Measurements from ENCODE around the gene PODNL1.
"Not testable (repeated sequence)": the region's sequence is repeated elsewhere in the genome, so short reads cannot be mapped to it uniquely, and the experiment has no call there.

The PODNL1 gene

GRCh38 chr19:13929340-13929739 is 8.9 kb downstream of the PODNL1 start:
- H3K4me1 Mint-ChIP-seq: peaks cover 9% of the 10 kb centered on the region
- H3K36me3 Mint-ChIP-seq: peaks cover 34% of the 10 kb centered on the region

GRCh38 chr19:13926715-13927114 is 11.5 kb downstream of the PODNL1 start:
- H3K27ac Mint-ChIP-seq: no peak overlapping the region

More at GRCh38 chr19:13929340-13929739, 8.9 kb downstream of the PODNL1 start:
- ATAC-seq: no peak
- Mint-ChIP-seq H3K4me3 (no peak overlapping the region), H3K27ac (no peak overlapping the region), H3K27me3 (peaks cover 15% of the 10 kb centered on the region), H3K9me3 (no peaks in the 10 kb centered on the region)

GRCh38 chr19:13926010-13926409 is 12.2 kb downstream of the PODNL1 start:
- Mint-ChIP-seq H3K4me1 (no peaks in the 10 kb centered on the region), H3K36me3 (peaks cover 63% of the 10 kb centered on the region), H3K4me3 (no peak overlapping the region), H3K9me3 (peaks cover 3% of the 10 kb centered on the region), H3K27me3 (no peaks in the 10 kb centered on the region), H3K27ac (no peak overlapping the region)
- ATAC-seq: no peak

More at GRCh38 chr19:13926715-13927114, 11.5 kb downstream of the PODNL1 start:
- Mint-ChIP-seq H3K9me3 (no peaks in the 10 kb centered on the region), H3K4me3 (no peak overlapping the region), H3K4me1 (no peaks in the 10 kb centered on the region), H3K27me3 (no peaks in the 10 kb centered on the region), H3K36me3 (peaks cover 56% of the 10 kb centered on the region)
- no peak for ATAC-seq

GRCh38 chr19:13923194-13923987 is 14.8 kb downstream of the PODNL1 start:
- ATAC-seq: peak; percentile 42
- no peak overlapping the region for H3K4me3 Mint-ChIP-seq
- H3K4me1 Mint-ChIP-seq: no peaks in the 10 kb centered on the region
- no peak overlapping the region for H3K27ac Mint-ChIP-seq
- H3K27me3 Mint-ChIP-seq: no peaks in the 10 kb centered on the region
- peaks cover 84% of the 10 kb centered on the region for H3K36me3 Mint-ChIP-seq
- peaks cover 3% of the 10 kb centered on the region for H3K9me3 Mint-ChIP-seq

- H3K27ac Mint-ChIP-seq, H3K4me3 Mint-ChIP-seq, ATAC-seq, H3K27me3 Mint-ChIP-seq, H3K9me3 Mint-ChIP-seq, H3K4me1 Mint-ChIP-seq: not testable (repeated sequence)
- peaks cover 78% of the 10 kb centered on the region for H3K36me3 Mint-ChIP-seq
Measured at GRCh38 chr19:13922118-13922517, 16.1 kb downstream of the PODNL1 start.

GRCh38 chr19:13920940-13921747 is 17.1 kb downstream of the PODNL1 start:
- Mint-ChIP-seq H3K4me1 (no peaks in the 10 kb centered on the region), H3K27ac (no peak overlapping the region), H3K27me3 (no peaks in the 10 kb centered on the region), H3K9me3 (peaks cover 3% of the 10 kb centered on the region), H3K4me3 (no peak overlapping the region), H3K36me3 (peaks cover 69% of the 10 kb centered on the region)
- ATAC-seq: peak; percentile 83

- H3K27me3 Mint-ChIP-seq: no peaks in the 10 kb centered on the region
- H3K4me1 Mint-ChIP-seq: no peaks in the 10 kb centered on the region
- peaks cover 3% of the 10 kb centered on the region for H3K9me3 Mint-ChIP-seq
- H3K4me3 Mint-ChIP-seq: no peak overlapping the region
- peaks cover 66% of the 10 kb centered on the region for H3K36me3 Mint-ChIP-seq
- ATAC-seq: no peak
- no peak overlapping the region for H3K27ac Mint-ChIP-seq
Measured at GRCh38 chr19:13920524-13920923, 17.7 kb downstream of the PODNL1 start.

- Mint-ChIP-seq H3K27me3 (no peaks in the 10 kb centered on the region), H3K36me3 (peaks cover 54% of the 10 kb centered on the region)
Measured at GRCh38 chr19:13918726-13919411, 19.3 kb downstream of the PODNL1 start.

GRCh38 chr19:13917888-13918406 is 20.3 kb downstream of the PODNL1 start:
- no peak overlapping the region for H3K4me3 Mint-ChIP-seq
- no peaks in the 10 kb centered on the region for H3K27me3 Mint-ChIP-seq
- no peak overlapping the region for H3K27ac Mint-ChIP-seq
- no peaks in the 10 kb centered on the region for H3K4me1 Mint-ChIP-seq
- H3K9me3 Mint-ChIP-seq: peaks cover 3% of the 10 kb centered on the region
- H3K36me3 Mint-ChIP-seq: peaks cover 45% of the 10 kb centered on the region
- ATAC-seq: no peak

More at GRCh38 chr19:13918726-13919411, 19.3 kb downstream of the PODNL1 start:
- Mint-ChIP-seq H3K4me3 (no peak overlapping the region), H3K4me1 (no peaks in the 10 kb centered on the region), H3K9me3 (peaks cover 3% of the 10 kb centered on the region), H3K27ac (no peak overlapping the region)
- no peak for ATAC-seq

- no peaks in the 10 kb centered on the region for H3K4me1 Mint-ChIP-seq
- no peaks in the 10 kb centered on the region for H3K27me3 Mint-ChIP-seq
- H3K27ac Mint-ChIP-seq: no peak overlapping the region
- H3K4me3 Mint-ChIP-seq: no peak overlapping the region
- H3K36me3 Mint-ChIP-seq: peaks cover 24% of the 10 kb centered on the region
- no peak for ATAC-seq
- no peaks in the 10 kb centered on the region for H3K9me3 Mint-ChIP-seq
Measured at GRCh38 chr19:13914777-13915176, 23.4 kb downstream of the PODNL1 start.

- no peaks in the 10 kb centered on the region for H3K27me3 Mint-ChIP-seq
- no peaks in the 10 kb centered on the region for H3K9me3 Mint-ChIP-seq
- no peak overlapping the region for H3K27ac Mint-ChIP-seq
- no peak overlapping the region for H3K4me3 Mint-ChIP-seq
- H3K4me1 Mint-ChIP-seq: no peaks in the 10 kb centered on the region
- H3K36me3 Mint-ChIP-seq: peaks cover 17% of the 10 kb centered on the region
- ATAC-seq: no peak
Measured at GRCh38 chr19:13913352-13913751, 24.9 kb downstream of the PODNL1 start.

- Mint-ChIP-seq H3K27ac (no peak overlapping the region), H3K27me3 (no peaks in the 10 kb centered on the region), H3K36me3 (peaks cover 13% of the 10 kb centered on the region), H3K9me3 (no peaks in the 10 kb centered on the region), H3K4me1 (peaks cover 16% of the 10 kb centered on the region), H3K4me3 (no peak overlapping the region)
- ATAC-seq: no peak
Measured at GRCh38 chr19:13909430-13909829, 28.8 kb downstream of the PODNL1 start.

- Mint-ChIP-seq H3K27me3 (no peaks in the 10 kb centered on the region), H3K36me3 (peaks cover 13% of the 10 kb centered on the region), H3K4me3 (no peak overlapping the region), H3K9me3 (no peaks in the 10 kb centered on the region), H3K27ac (no peak overlapping the region), H3K4me1 (peaks cover 16% of the 10 kb centered on the region)
- no peak for ATAC-seq
Measured at GRCh38 chr19:13908674-13909073, 29.5 kb downstream of the PODNL1 start.

- peak overlapping the region; percentile 78 for H3K27ac Mint-ChIP-seq
- no peaks in the 10 kb centered on the region for H3K9me3 Mint-ChIP-seq
- no peaks in the 10 kb centered on the region for H3K27me3 Mint-ChIP-seq
- peaks cover 8% of the 10 kb centered on the region for H3K36me3 Mint-ChIP-seq
- ATAC-seq: no peak
- H3K4me3 Mint-ChIP-seq: peak overlapping the region; percentile 80
- H3K4me1 Mint-ChIP-seq: peaks cover 16% of the 10 kb centered on the region
Measured at GRCh38 chr19:13906910-13907309, 31.3 kb downstream of the PODNL1 start.

- Mint-ChIP-seq H3K36me3 (peaks cover 6% of the 10 kb centered on the region), H3K4me3 (peak overlapping the region; percentile 80), H3K4me1 (peaks cover 16% of the 10 kb centered on the region), H3K9me3 (no peaks in the 10 kb centered on the region), H3K27ac (peak overlapping the region; percentile 78), H3K27me3 (no peaks in the 10 kb centered on the region)
- peak; percentile 68 for ATAC-seq
Measured at GRCh38 chr19:13906521-13906904, 31.7 kb downstream of the PODNL1 start.
